Astrocyte (in vitro differentiated cells and primary cell): Measurements from ENCODE around the gene CLDN22. TPM values are rescaled to one million over a fixed set of nuclear protein-coding genes. Genes with fewer than 3 reads are reported as not detected.

Experiments
- DNase-seq: peaks from one replicate; pipeline ENCODE4 v3.0.0-alpha.2; 2010; ENCODE audit warnings: low read depth
- FAIRE-seq: peaks from 2 replicates; lab custom pipeline; 2011; peaks lifted over from hg19 to GRCh38; lab: Jason Lieb, UNC
- H2AFZ ChIP-seq: 2 replicates; pipeline ENCODE4 v1.6.0; 2012; ENCODE audit warnings: low read depth, low read length, inconsistent platforms
- H3K27ac ChIP-seq: 2 replicates; pipeline ENCODE4 v1.5.1; 2011; ENCODE audit warnings: low read depth, low read length, inconsistent platforms
- H3K27me3 ChIP-seq: 2 replicates; pipeline ENCODE4 v1.6.0; 2011; ENCODE audit warnings: low read length, inconsistent platforms; ENCODE audit not compliant: insufficient read depth
- H3K36me3 ChIP-seq: 2 replicates; pipeline ENCODE4 v1.5.1; 2011; ENCODE audit warnings: low read length, inconsistent platforms; ENCODE audit not compliant: insufficient read depth
- H3K4me1 ChIP-seq: 2 replicates; pipeline ENCODE4 v1.5.1; 2011; ENCODE audit warnings: low read length, inconsistent platforms; ENCODE audit not compliant: insufficient read depth
- H3K4me2 ChIP-seq: 2 replicates; pipeline ENCODE4 v1.6.0; 2012; ENCODE audit warnings: low read length, inconsistent platforms
- H3K4me3 ChIP-seq: 2 replicates; pipeline ENCODE4 v1.5.1; 2011; ENCODE audit warnings: low read depth, mild to moderate bottlenecking, low read length, inconsistent platforms; ENCODE audit not compliant: insufficient read depth
- H3K79me2 ChIP-seq: 2 replicates; pipeline ENCODE4 v1.6.0; 2012; ENCODE audit warnings: mild to moderate bottlenecking, low read length, inconsistent platforms; ENCODE audit not compliant: insufficient read depth
- H3K9ac ChIP-seq: 2 replicates; pipeline ENCODE4 v1.6.0; 2012; ENCODE audit warnings: mild to moderate bottlenecking, low read length, inconsistent platforms
- H3K9me3 ChIP-seq: 2 replicates; pipeline ENCODE4 v1.5.1; 2012; ENCODE audit warnings: low read depth, mild to moderate bottlenecking, low read length, inconsistent platforms; ENCODE audit not compliant: insufficient read depth
- H4K20me1 ChIP-seq: 2 replicates; pipeline ENCODE4 v1.6.0; 2012; ENCODE audit warnings: low read length, inconsistent platforms; ENCODE audit not compliant: insufficient read depth
- H3K27ac Mint-ChIP-seq: one replicate; pipeline ENCODE4 v1.8.0; 2021; ENCODE audit warnings: mild to moderate bottlenecking, mixed read lengths; ENCODE audit not compliant: unreplicated experiment
- H3K27me3 Mint-ChIP-seq: one replicate; pipeline ENCODE4 v1.8.0; 2021; ENCODE audit warnings: low read depth, mixed read lengths; ENCODE audit not compliant: unreplicated experiment
- H3K36me3 Mint-ChIP-seq: one replicate; pipeline ENCODE4 v1.8.0; 2021; ENCODE audit warnings: low read depth, mixed read lengths; ENCODE audit not compliant: unreplicated experiment
- H3K4me1 Mint-ChIP-seq: one replicate; pipeline ENCODE4 v1.8.0; 2021; ENCODE audit warnings: low read depth, mixed read lengths; ENCODE audit not compliant: unreplicated experiment
- H3K4me3 Mint-ChIP-seq: one replicate; pipeline ENCODE4 v1.8.0; 2021; ENCODE audit warnings: mild to moderate bottlenecking, moderate library complexity, mixed read lengths; ENCODE audit not compliant: unreplicated experiment
- H3K9me3 Mint-ChIP-seq: one replicate; pipeline ENCODE4 v1.8.0; 2021; ENCODE audit warnings: mild to moderate bottlenecking, mixed read lengths; ENCODE audit not compliant: unreplicated experiment
- CTCF ChIP-seq: IDR thresholded peaks from 2 replicates; pipeline ENCODE4 v1.5.1; 2011; ENCODE audit warnings: low read depth, mild to moderate bottlenecking, inconsistent platforms, low read length, moderate library complexity; ENCODE audit not compliant: insufficient read depth
- EZH2 ChIP-seq: IDR thresholded peaks from 2 replicates; pipeline ENCODE4 v1.6.1; 2012; ENCODE audit warnings: mild to moderate bottlenecking, low read length, inconsistent platforms; ENCODE audit not compliant: insufficient read depth
- total RNA-seq: library from RNA; stranded (reverse); gene quantifications from 2 replicates; pipeline ENCODE4 v1.2.1, GENCODE V29; 2021

The CLDN22 gene
- total RNA-seq, 1 donor from 2014 or later, result not detected

GRCh38 chr4:183284258-183284785, 35.8 kb downstream of the CLDN22 start:
- no peaks in the 10 kb centered on the region for H3K9me3 ChIP-seq
- no peak overlapping the region for H3K27ac ChIP-seq
- Mint-ChIP-seq H3K36me3 (peaks cover 21% of the 10 kb centered on the region), H3K27me3 (no peaks in the 10 kb centered on the region), H3K4me3 (no peak overlapping the region), H3K27ac (no peak overlapping the region), H3K4me1 (peaks cover 2% of the 10 kb centered on the region), H3K9me3 (no peaks in the 10 kb centered on the region)
- FAIRE-seq (no peak), DNase-seq (no peak)
- peaks cover 27% of the 10 kb centered on the region for H3K36me3 ChIP-seq
- H3K4me1 ChIP-seq, result peaks cover 7% of the 10 kb centered on the region
- no peaks in the 10 kb centered on the region for H3K27me3 ChIP-seq
- no peak overlapping the region for H3K4me2 ChIP-seq
- no peak overlapping the region for H2AFZ ChIP-seq
- TF ChIP-seq EZH2 (no peak), CTCF (no peak)
- H3K9ac ChIP-seq, result no peak overlapping the region
- H4K20me1 ChIP-seq, result no peaks in the 10 kb centered on the region
- no peaks in the 10 kb centered on the region for H3K79me2 ChIP-seq
- no peak overlapping the region for H3K4me3 ChIP-seq

GRCh38 chr4:183276106-183276505, 44.0 kb downstream of the CLDN22 start:
- TF ChIP-seq EZH2 (no peak), CTCF (no peak)
- Mint-ChIP-seq H3K4me3 (no peak overlapping the region), H3K27me3 (no peaks in the 10 kb centered on the region), H3K4me1 (no peaks in the 10 kb centered on the region), H3K27ac (no peak overlapping the region), H3K9me3 (peaks cover 15% of the 10 kb centered on the region), H3K36me3 (peaks cover 39% of the 10 kb centered on the region)
- FAIRE-seq, result no peak
- Histone ChIP-seq H3K27ac (no peak overlapping the region), H3K9ac (no peak overlapping the region), H3K4me2 (no peak overlapping the region), H3K4me3 (no peak overlapping the region), H3K9me3 (no peaks in the 10 kb centered on the region), H3K79me2 (no peaks in the 10 kb centered on the region), H4K20me1 (no peaks in the 10 kb centered on the region), H3K27me3 (no peaks in the 10 kb centered on the region), H3K4me1 (no peaks in the 10 kb centered on the region), H2AFZ (no peak overlapping the region), H3K36me3 (peaks cover 11% of the 10 kb centered on the region)
- no peak for DNase-seq

GRCh38 chr4:183272384-183272783, 47.7 kb downstream of the CLDN22 start:
- H3K36me3 Mint-ChIP-seq, result peaks cover 33% of the 10 kb centered on the region
- FAIRE-seq, result no peak

More at GRCh38 chr4:183272384-183272783, 47.7 kb downstream of the CLDN22 start:
- H3K9me3 Mint-ChIP-seq, result peaks cover 15% of the 10 kb centered on the region
- no peaks in the 10 kb centered on the region for H3K27me3 Mint-ChIP-seq
- no peak overlapping the region for H2AFZ ChIP-seq
- H3K9ac ChIP-seq, result no peak overlapping the region
- peaks cover 27% of the 10 kb centered on the region for H3K36me3 ChIP-seq
- no peaks in the 10 kb centered on the region for H4K20me1 ChIP-seq
- TF ChIP-seq CTCF (no peak), EZH2 (no peak)
- H3K4me3 Mint-ChIP-seq, result no peak overlapping the region
- H3K4me3 ChIP-seq, result no peak overlapping the region
- no peaks in the 10 kb centered on the region for H3K27me3 ChIP-seq
- H3K79me2 ChIP-seq, result no peaks in the 10 kb centered on the region
- no peaks in the 10 kb centered on the region for H3K4me1 Mint-ChIP-seq
- H3K9me3 ChIP-seq, result no peaks in the 10 kb centered on the region
- H3K4me2 ChIP-seq, result no peak overlapping the region
- no peaks in the 10 kb centered on the region for H3K4me1 ChIP-seq
- no peak overlapping the region for H3K27ac ChIP-seq
- no peak overlapping the region for H3K27ac Mint-ChIP-seq
- no peak for DNase-seq
